Gastroesophageal sphincter (tissue), 4 donors: ENCODE data around the gene DUOXA1. TPM values are rescaled to one million over a fixed set of nuclear protein-coding genes. Genes with fewer than 3 reads are reported as not detected.

ENCODE experiments used
- ATAC-seq: fragments of 150-250 bp; one replicate; pipeline ENCODE4 v1.9.1; 2016; ENCODE audit warnings: mild to moderate bottlenecking, moderate library complexity
- H3K27ac ChIP-seq, 4 donors: fragments of 200-600 bp; sonication (generic) in 3 of 4; 1 replicate in 3 of 4; 2 replicates in 1 of 4; pipeline ENCODE4 v1.5.1; 2016 to 2019
- H3K27me3 ChIP-seq: fragments of 200-600 bp; sonication (generic); one replicate; pipeline ENCODE4 v1.5.1; 2019
- H3K36me3 ChIP-seq, 2 donors: fragments of 200-600 bp; sonication (generic); one replicate each; pipeline ENCODE4 v1.5.1; 2019; ENCODE audit warnings: control low read depth in 1 of 2
- H3K4me1 ChIP-seq, 3 donors: fragments of 200-600 bp; sonication (generic); 1 replicate in 2 of 3; 2 replicates in 1 of 3; pipeline ENCODE4 v1.5.1; 2016 to 2019; ENCODE audit warnings: control low read depth in 2 of 3
- H3K4me3 ChIP-seq, 2 donors: fragments of 200-600 bp; sonication (generic); one replicate each; pipeline ENCODE4 v1.5.1; 2019; ENCODE audit warnings: mild to moderate bottlenecking in 1 of 2, moderate library complexity in 1 of 2
- H3K9me3 ChIP-seq, 3 donors: fragments of 200-600 bp; sonication (generic); one replicate each; pipeline ENCODE4 v1.5.1; 2017 to 2019; ENCODE audit warnings: control low read depth in 2 of 3
- EP300 ChIP-seq: sonication (generic); formaldehyde crosslinking; IDR thresholded peaks from one replicate; pipeline ENCODE4 v1.6.1; 2017; ENCODE audit warnings: antibody characterized with exemption, mild to moderate bottlenecking
- POLR2A ChIP-seq, 2 donors: fragments of 450-650 bp; IDR thresholded peaks; one replicate each; pipeline ENCODE4 v1.6.1; 2017; ENCODE audit warnings: antibody characterized with exemption in 2 of 2, mild to moderate bottlenecking in 2 of 2, moderate library complexity in 1 of 2
- POLR2AphosphoS5 ChIP-seq: sonication (generic); formaldehyde crosslinking; IDR thresholded peaks from one replicate; pipeline ENCODE4 v1.6.1; 2017; ENCODE audit warnings: antibody characterized with exemption
- WGBS, 2 donors: methylation state at CpG; one replicate each; pipeline ENCODE4 v1.1.5; 2018; ENCODE audit warnings: low coverage in 1 of 2; 5-methylcytosine and 5-hydroxymethylcytosine counted together
- total RNA-seq, 4 donors: library from RNA; depleted of rRNA; stranded (reverse); fragments of >200 nt; gene quantifications; one replicate each; pipeline ENCODE4 v1.1.0, GENCODE V29; 2016
- TF ChIP-seq, protein P1 (sequence below), 4 experiments: fragments of 200-600 bp in 2 of 4; fragments of 450-650 bp in 2 of 4; sonication (generic) in 1 of 4; IDR thresholded peaks; one replicate each; pipeline ENCODE4 v1.5.1; 2017 to 2019; ENCODE audit warnings: antibody characterized with exemption in 4 of 4, mild to moderate bottlenecking in 2 of 4, moderate library complexity in 2 of 4

Gene DUOXA1
- total RNA-seq, 4 donors from 2014 or later: 0.67 to 1.7 (median 1.7) TPM; not detected in 1

DNA sequence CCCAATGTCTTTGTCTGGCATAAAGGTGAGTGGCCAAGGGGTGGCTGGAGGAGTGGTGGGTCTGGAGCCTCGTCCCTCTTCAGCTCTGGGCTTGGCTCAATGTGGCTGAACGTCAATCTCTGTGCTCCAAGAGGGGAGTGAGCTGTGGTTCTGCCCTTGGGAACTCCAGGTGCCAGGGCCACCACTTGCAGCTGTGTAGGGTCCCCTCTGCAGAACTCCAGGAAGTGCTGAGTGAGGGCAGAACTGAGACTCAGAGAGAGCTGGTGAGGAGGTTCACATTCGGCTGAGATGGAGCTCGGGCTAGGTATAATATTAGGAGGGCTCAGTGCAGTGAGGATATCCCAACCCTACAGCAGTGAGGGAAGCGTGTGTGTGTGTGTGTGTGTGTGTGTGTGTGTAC, 11.7 kb upstream of the DUOXA1 start:
- H3K4me3 ChIP-seq: no peak overlapping the region
- H3K27me3 ChIP-seq: peaks cover 54% of the 10 kb centered on the region
- no peak overlapping the region for H3K27ac ChIP-seq
- no peaks in the 10 kb centered on the region for H3K36me3 ChIP-seq
- no peaks in the 10 kb centered on the region for H3K9me3 ChIP-seq
- H3K4me1 ChIP-seq: no peaks in the 10 kb centered on the region
- 72% methylated on average over 2 of the region's 5 CpGs; no CpG with 5 or more reads in 1 of the 2 donors for WGBS, 2 donors
- TF ChIP-seq EP300 (no peak), POLR2A (IDR thresholded peaks at IDR 0.05) (no peak), POLR2AphosphoS5 (no peak)
- TF ChIP-seq, protein P1, sequence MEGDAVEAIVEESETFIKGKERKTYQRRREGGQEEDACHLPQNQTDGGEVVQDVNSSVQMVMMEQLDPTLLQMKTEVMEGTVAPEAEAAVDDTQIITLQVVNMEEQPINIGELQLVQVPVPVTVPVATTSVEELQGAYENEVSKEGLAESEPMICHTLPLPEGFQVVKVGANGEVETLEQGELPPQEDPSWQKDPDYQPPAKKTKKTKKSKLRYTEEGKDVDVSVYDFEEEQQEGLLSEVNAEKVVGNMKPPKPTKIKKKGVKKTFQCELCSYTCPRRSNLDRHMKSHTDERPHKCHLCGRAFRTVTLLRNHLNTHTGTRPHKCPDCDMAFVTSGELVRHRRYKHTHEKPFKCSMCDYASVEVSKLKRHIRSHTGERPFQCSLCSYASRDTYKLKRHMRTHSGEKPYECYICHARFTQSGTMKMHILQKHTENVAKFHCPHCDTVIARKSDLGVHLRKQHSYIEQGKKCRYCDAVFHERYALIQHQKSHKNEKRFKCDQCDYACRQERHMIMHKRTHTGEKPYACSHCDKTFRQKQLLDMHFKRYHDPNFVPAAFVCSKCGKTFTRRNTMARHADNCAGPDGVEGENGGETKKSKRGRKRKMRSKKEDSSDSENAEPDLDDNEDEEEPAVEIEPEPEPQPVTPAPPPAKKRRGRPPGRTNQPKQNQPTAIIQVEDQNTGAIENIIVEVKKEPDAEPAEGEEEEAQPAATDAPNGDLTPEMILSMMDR (IDR thresholded peaks at IDR 0.05): no peak
- no peak for ATAC-seq

DNA sequence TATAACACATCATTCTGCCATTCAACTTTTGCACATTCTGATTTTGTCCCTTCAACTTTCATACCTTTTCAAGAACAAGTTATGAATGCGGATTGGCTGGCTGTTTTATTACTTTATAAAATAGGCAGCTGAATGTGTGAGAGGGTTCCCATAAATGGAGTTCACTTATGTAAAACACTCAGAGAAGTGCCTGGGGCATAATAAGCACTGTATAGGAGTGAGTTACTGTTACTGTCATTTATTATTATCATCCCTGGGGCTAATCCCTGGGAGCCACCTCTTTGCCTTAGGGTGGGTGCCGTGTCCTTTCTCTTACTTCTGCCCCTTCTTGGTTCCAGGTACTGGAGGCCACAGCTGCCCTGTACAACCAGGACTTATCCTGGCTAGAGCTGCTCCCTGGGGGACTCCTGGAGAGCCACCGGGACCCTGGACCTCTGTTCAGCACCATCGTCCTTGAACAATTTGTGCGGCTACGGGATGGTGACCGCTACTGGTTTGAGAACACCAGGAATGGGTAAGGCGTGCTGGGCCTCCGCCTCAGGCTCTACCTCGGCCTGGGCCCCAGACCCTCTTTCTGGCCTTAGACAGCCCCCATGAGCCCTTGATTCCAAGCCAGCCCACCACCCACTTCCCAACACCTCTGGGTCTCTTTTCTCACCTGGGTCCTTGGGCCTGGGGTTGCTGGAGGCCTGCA, 11.0 kb upstream of the DUOXA1 start:
- peaks cover 60% of the 10 kb centered on the region for H3K27me3 ChIP-seq

DNA sequence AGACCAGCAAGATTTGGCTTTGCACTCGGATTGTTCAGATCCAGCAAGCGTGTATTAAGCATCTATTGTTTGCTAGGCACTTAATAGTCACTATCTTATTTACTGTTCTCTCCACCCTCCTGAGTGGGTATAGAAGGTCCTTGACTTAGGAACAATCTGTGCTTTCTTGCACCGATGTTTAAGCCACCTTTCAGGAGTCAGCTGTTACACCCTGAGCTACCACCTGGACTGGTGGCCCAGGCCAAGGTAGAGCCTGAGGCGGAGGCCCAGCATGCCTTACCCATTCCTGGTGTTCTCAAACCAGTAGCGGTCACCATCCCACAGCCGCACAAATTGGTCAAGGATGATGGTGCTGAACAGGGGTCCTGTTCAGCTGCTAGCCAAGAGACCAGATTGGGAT, 10.1 kb upstream of the DUOXA1 start:
- peaks cover 0 to 7% (median 0%) of the 10 kb centered on the region in 3 donors for H3K4me1 ChIP-seq
- TF ChIP-seq EP300 (no peak), POLR2A (IDR thresholded peaks at IDR 0.05) (no peak), POLR2AphosphoS5 (no peak)
- TF ChIP-seq, protein P1 (IDR thresholded peaks at IDR 0.05): no peak
- no peak overlapping the region for H3K4me3 ChIP-seq
- WGBS, 2 donors: 88 to 100% methylated on average over 3 of the region's 6 CpGs
- H3K27me3 ChIP-seq: peaks cover 66% of the 10 kb centered on the region
- ATAC-seq: no peak
- no peak overlapping the region for H3K27ac ChIP-seq
- no peaks in the 10 kb centered on the region for H3K9me3 ChIP-seq
- no peaks in the 10 kb centered on the region for H3K36me3 ChIP-seq

More for the DNA sequence above, 11.0 kb upstream of the DUOXA1 start:
- ATAC-seq: no peak
- no peaks in the 10 kb centered on the region for H3K9me3 ChIP-seq
- 83 to 86% methylated on average over 2 to 5 of the region's 10 CpGs for WGBS, 2 donors
- H3K36me3 ChIP-seq: no peaks in the 10 kb centered on the region
- H3K27ac ChIP-seq: no peak overlapping the region
- no peak for TF ChIP-seq EP300
- no peak for TF ChIP-seq POLR2AphosphoS5
- TF ChIP-seq, protein P1 (IDR thresholded peaks at IDR 0.05): no peak
- H3K4me1 ChIP-seq: no peaks in the 10 kb centered on the region
- no peak overlapping the region for H3K4me3 ChIP-seq

DNA sequence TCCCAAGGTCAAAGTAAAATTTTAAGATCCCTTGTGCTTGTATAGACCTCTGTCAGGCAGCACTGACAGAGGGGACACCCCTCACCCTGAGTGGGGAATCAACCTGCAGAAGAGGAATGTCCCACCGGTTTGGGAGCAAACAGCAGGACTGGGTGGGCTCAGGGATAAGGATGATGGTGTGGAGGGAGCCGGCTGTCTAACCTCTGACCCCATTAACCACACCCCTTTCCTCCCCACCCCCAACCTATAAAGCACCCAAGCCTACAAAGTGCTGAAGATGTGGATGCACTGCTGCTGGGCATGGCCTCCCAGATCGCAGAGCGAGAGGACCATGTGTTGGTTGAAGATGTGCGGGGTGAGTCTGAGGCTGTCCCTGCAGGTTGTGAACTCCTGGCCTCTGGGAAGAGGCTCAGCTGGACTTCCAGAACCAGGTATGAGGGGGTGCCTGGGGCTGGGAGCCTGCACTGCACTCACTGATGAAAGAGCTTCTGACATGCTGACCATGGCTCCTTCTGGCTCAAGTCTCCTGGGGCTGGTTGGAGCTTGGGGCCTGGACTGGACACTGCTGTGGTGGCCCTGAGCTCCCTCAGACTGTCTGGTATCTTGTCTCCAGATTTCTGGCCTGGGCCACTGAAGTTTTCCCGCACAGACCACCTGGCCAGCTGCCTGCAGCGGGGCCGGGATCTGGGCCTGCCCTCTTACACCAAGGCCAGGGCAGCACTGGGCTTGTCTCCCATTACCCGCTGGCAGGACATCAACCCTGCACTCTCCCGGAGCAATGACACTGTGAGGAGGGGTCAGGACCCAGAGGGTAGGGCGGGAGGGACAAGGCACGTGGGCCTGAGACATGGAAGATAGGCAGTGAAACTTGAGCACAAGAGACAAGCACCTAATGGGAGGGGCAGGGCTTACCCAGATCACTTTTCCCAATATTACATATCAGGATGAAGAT, 9.4 kb upstream of the DUOXA1 start:
- Histone ChIP-seq H3K36me3 (no peaks in the 10 kb centered on the region), H3K4me3 (no peak overlapping the region), H3K9me3 (no peaks in the 10 kb centered on the region), H3K4me1 (peaks cover 0 to 8% (median 0%) of the 10 kb centered on the region in 3 donors), H3K27me3 (peaks cover 69% of the 10 kb centered on the region), H3K27ac (no peak overlapping the region)
- no peak for TF ChIP-seq EP300
- TF ChIP-seq, protein P1 (IDR thresholded peaks at IDR 0.05): no peak
- no peak for TF ChIP-seq POLR2AphosphoS5
- no peak for TF ChIP-seq POLR2A (IDR thresholded peaks at IDR 0.05)
- ATAC-seq: no peak
- 54% methylated on average over 3 of the region's 12 CpGs; no CpG with 5 or more reads in 1 of the 2 donors for WGBS, 2 donors
